Testis (tissue), 3 donors: ENCODE data around the gene CD164. TPM values are rescaled to one million over a fixed set of nuclear protein-coding genes. Genes with fewer than 3 reads are reported as not detected.
A peak's percentile ranks its signal among the peaks of the same experiment; 100 is the strongest.

Experiments
- DNase-seq: peaks from one replicate; pipeline ENCODE4 v3.0.0-alpha.2; 2019
- H3K27ac ChIP-seq, 2 donors: fragments of 200-600 bp; sonication (generic); one replicate each; pipeline ENCODE4 v1.5.1; 2019
- H3K27me3 ChIP-seq: fragments of 200-600 bp; sonication (generic); one replicate; pipeline ENCODE4 v1.5.1; 2019
- H3K36me3 ChIP-seq: fragments of 200-600 bp; sonication (generic); one replicate; pipeline ENCODE4 v1.5.1; 2017; ENCODE audit warnings: low read depth; ENCODE audit errors: missing control alignments
- H3K4me1 ChIP-seq: fragments of 200-600 bp; sonication (generic); one replicate; pipeline ENCODE4 v1.5.1; 2019
- H3K4me3 ChIP-seq, 2 donors: fragments of 200-600 bp; sonication (generic); one replicate each; pipeline ENCODE4 v1.5.1; 2017 to 2019
- H3K9me3 ChIP-seq: fragments of 200-600 bp; sonication (generic); one replicate; pipeline ENCODE4 v1.5.1; 2017
- CTCF ChIP-seq, 3 experiments: fragments of 450-650 bp in 2 of 3; fragments of 200-600 bp in 1 of 3; sonication (generic) in 1 of 3; IDR thresholded peaks; one replicate each; pipeline ENCODE4 v1.5.1; 2016 to 2019; ENCODE audit warnings: antibody characterized with exemption in 3 of 3, mild to moderate bottlenecking in 2 of 3, moderate library complexity in 1 of 3
- POLR2A ChIP-seq: fragments of 450-650 bp; IDR thresholded peaks from one replicate; pipeline ENCODE4 v1.6.1; 2017; ENCODE audit warnings: antibody characterized with exemption, mild to moderate bottlenecking, moderate library complexity
- WGBS, 2 donors: methylation state at CpG; one replicate each; pipeline ENCODE4 v1.1.5; 2018; 5-methylcytosine and 5-hydroxymethylcytosine counted together
- intact Hi-C: fragments of 100-400 bp; cut with DNase I; formaldehyde crosslinking; loops from one replicate; pipeline ENCODE4 v1.15.1; 2023; ENCODE audit warnings: low total_unique reads
- polyA plus RNA-seq: library from polyadenylated mRNA; stranded (reverse); fragments of 350-450 nt; fragmentation: Illumina TruSeq; extraction: RNeasy Lipid Tissue Mini Kit (QIAGEN cat#74804); gene quantifications from one replicate; pipeline ENCODE4 v1.2.3, GENCODE V29; 2014; ENCODE audit warnings: low read depth, low replicate concordance; ENCODE audit not compliant: insufficient read depth
- total RNA-seq, 2 donors: library from RNA; depleted of rRNA; stranded (reverse); fragments of >200 nt; gene quantifications; one replicate each; pipeline ENCODE4 v1.2.3, GENCODE V29; 2016

Gene CD164
- total and polyA plus RNA-seq, 3 donors from 2014 or later: 209 to 232 (median 219) TPM

- Histone ChIP-seq H3K9me3 (no peaks in the 10 kb centered on the region), H3K4me3 (no peak overlapping the region), H3K36me3 (no peaks in the 10 kb centered on the region), H3K27ac (no peak overlapping the region), H3K27me3 (no peaks in the 10 kb centered on the region), H3K4me1 (peaks cover 8% of the 10 kb centered on the region)
- DNase-seq: peak; percentile 21
- WGBS, 2 donors: 51 to 54% methylated on average over 3 of the region's 3 CpGs
- intact Hi-C loops: no loop called here
- TF ChIP-seq POLR2A (no peak), CTCF (IDR thresholded peaks at IDR 0.05) (no peak)
Observed at GRCh38 chr6:109349419-109349987, 32.8 kb downstream of the CD164 start.

- TF ChIP-seq POLR2A (no peak), CTCF (IDR thresholded peaks at IDR 0.05) (no peak)
- intact Hi-C loops: no loop called here
- no peaks in the 10 kb centered on the region for H3K36me3 ChIP-seq
- no peaks in the 10 kb centered on the region for H3K9me3 ChIP-seq
- H3K4me3 ChIP-seq: no peak overlapping the region
- no peak for DNase-seq
- WGBS, 2 donors: 93 to 96% methylated on average over 3 to 8 of the region's 8 CpGs
- H3K4me1 ChIP-seq: peaks cover 8% of the 10 kb centered on the region
- H3K27ac ChIP-seq: no peak overlapping the region
- H3K27me3 ChIP-seq: no peaks in the 10 kb centered on the region
Observed at GRCh38 chr6:109348226-109348625, 34.0 kb downstream of the CD164 start.

- Histone ChIP-seq H3K27me3 (no peaks in the 10 kb centered on the region), H3K4me1 (peaks cover 8% of the 10 kb centered on the region), H3K36me3 (no peaks in the 10 kb centered on the region), H3K27ac (no peak overlapping the region), H3K4me3 (no peak overlapping the region), H3K9me3 (no peaks in the 10 kb centered on the region)
- DNase-seq: no peak
- TF ChIP-seq CTCF (IDR thresholded peaks at IDR 0.05): no peak
- TF ChIP-seq POLR2A: no peak
- 74 to 83% methylated on average over 3 of the region's 3 CpGs for whole genome bisulfite sequencing, 2 donors
- intact Hi-C loops: no loop called here
Observed at GRCh38 chr6:109347779-109348178, 34.5 kb downstream of the CD164 start.

GRCh38 chr6:109345986-109346385, 36.3 kb downstream of the CD164 start:
- no peak overlapping the region for H3K27ac ChIP-seq

More at GRCh38 chr6:109345986-109346385, 36.3 kb downstream of the CD164 start:
- 95 to 96% methylated on average over 4 of the region's 4 CpGs for WGBS, 2 donors
- Histone ChIP-seq H3K36me3 (no peaks in the 10 kb centered on the region), H3K4me3 (no peak overlapping the region), H3K4me1 (peaks cover 8% of the 10 kb centered on the region), H3K27me3 (no peaks in the 10 kb centered on the region), H3K9me3 (no peaks in the 10 kb centered on the region)
- DNase-seq: no peak
- intact Hi-C loops: no loop called here
- no peak for TF ChIP-seq CTCF (IDR thresholded peaks at IDR 0.05)
